WERI-Rb-1 (cell line): ENCODE data around the gene SLA2.

Experiments
- DNase-seq: peaks from one replicate; pipeline ENCODE4 v3.0.0-alpha.2; 2020
- H3K27ac ChIP-seq: fragments of 250-450 bp; sonication (Bioruptor Pico); 2 replicates; pipeline ENCODE4 v1.5.1; 2020; ENCODE audit warnings: mild to moderate bottlenecking, moderate library complexity
- H3K27me3 ChIP-seq: fragments of 250-450 bp; sonication (Bioruptor Pico); 2 replicates; pipeline ENCODE4 v1.5.1; 2021; ENCODE audit warnings: mild to moderate bottlenecking, low read depth, moderate library complexity; ENCODE audit not compliant: insufficient read depth, severe bottlenecking
- H3K36me3 ChIP-seq: fragments of 250-450 bp; sonication (Bioruptor Pico); 2 replicates; pipeline ENCODE4 v1.5.1; 2020; ENCODE audit warnings: mild to moderate bottlenecking, moderate library complexity
- H3K4me3 ChIP-seq: 2 replicates; pipeline ENCODE4 v1.5.1; 2011; ENCODE audit warnings: low read depth, mild to moderate bottlenecking, control low read depth, low read length
- H3K9me3 ChIP-seq: fragments of 250-450 bp; sonication (Bioruptor Pico); 2 replicates; pipeline ENCODE4 v1.5.1; 2021; ENCODE audit warnings: mild to moderate bottlenecking, moderate library complexity; ENCODE audit not compliant: severe bottlenecking
- CTCF ChIP-seq: IDR thresholded peaks from 2 replicates; pipeline ENCODE4 v1.5.1; 2011; ENCODE audit warnings: low read depth, mild to moderate bottlenecking, control low read depth, inconsistent platforms, low read length

The SLA2 gene

GRCh38 chr20:36584018-36584481 lies 61.9 kb downstream of the SLA2 start:
- DNase-seq = no peak
- H3K9me3 ChIP-seq = no peaks in the 10 kb centered on the region
- no peak for TF ChIP-seq CTCF
- peaks cover 49% of the 10 kb centered on the region for H3K36me3 ChIP-seq
- no peaks in the 10 kb centered on the region for H3K27me3 ChIP-seq
- H3K4me3 ChIP-seq = no peak overlapping the region
- no peak overlapping the region for H3K27ac ChIP-seq

- Histone ChIP-seq H3K36me3 (peaks cover 53% of the 10 kb centered on the region), H3K27me3 (no peaks in the 10 kb centered on the region), H3K27ac (no peak overlapping the region), H3K9me3 (no peaks in the 10 kb centered on the region), H3K4me3 (no peak overlapping the region)
- no peak for DNase-seq
- TF ChIP-seq CTCF = no peak
These were observed 63.2 kb downstream of the SLA2 start for GRCh38 chr20:36582821-36583220.

- Histone ChIP-seq H3K27ac (no peak overlapping the region), H3K27me3 (no peaks in the 10 kb centered on the region), H3K4me3 (no peak overlapping the region), H3K36me3 (peaks cover 53% of the 10 kb centered on the region), H3K9me3 (no peaks in the 10 kb centered on the region)
- no peak for DNase-seq
- no peak for TF ChIP-seq CTCF
These were observed 63.7 kb downstream of the SLA2 start for GRCh38 chr20:36582322-36582721.

GRCh38 chr20:36579996-36580545 lies 65.9 kb downstream of the SLA2 start:
- no peak for DNase-seq
- Histone ChIP-seq H3K4me3 (no peak overlapping the region), H3K27ac (no peak overlapping the region), H3K27me3 (no peaks in the 10 kb centered on the region), H3K9me3 (no peaks in the 10 kb centered on the region), H3K36me3 (peaks cover 48% of the 10 kb centered on the region)
- no peak for TF ChIP-seq CTCF

GRCh38 chr20:36578356-36579041 lies 67.5 kb downstream of the SLA2 start:
- Histone ChIP-seq H3K36me3 (peaks cover 47% of the 10 kb centered on the region), H3K27me3 (no peaks in the 10 kb centered on the region), H3K9me3 (no peaks in the 10 kb centered on the region), H3K4me3 (no peak overlapping the region), H3K27ac (no peak overlapping the region)
- DNase-seq = no peak
- TF ChIP-seq CTCF = no peak

- no peak overlapping the region for H3K4me3 ChIP-seq
- no peak for DNase-seq
- no peak overlapping the region for H3K27ac ChIP-seq
These were observed 69.9 kb downstream of the SLA2 start for GRCh38 chr20:36576081-36576445.

More at GRCh38 chr20:36576081-36576445, 69.9 kb downstream of the SLA2 start:
- TF ChIP-seq CTCF = no peak
- Histone ChIP-seq H3K27me3 (no peaks in the 10 kb centered on the region), H3K9me3 (no peaks in the 10 kb centered on the region), H3K36me3 (peaks cover 25% of the 10 kb centered on the region)
